Activated CD4-positive, alpha-beta T cell treated with anti-CD3 and anti-CD28 coated beads, Interleukin-2, amount 50 U/mL, for 4 hours (primary cell): ENCODE data around the gene FASTK.

Experiments
- DNase-seq, 2 experiments: peaks; one replicate each; pipeline ENCODE4 v3.0.0-alpha.2; 2020

The FASTK gene

DNA sequence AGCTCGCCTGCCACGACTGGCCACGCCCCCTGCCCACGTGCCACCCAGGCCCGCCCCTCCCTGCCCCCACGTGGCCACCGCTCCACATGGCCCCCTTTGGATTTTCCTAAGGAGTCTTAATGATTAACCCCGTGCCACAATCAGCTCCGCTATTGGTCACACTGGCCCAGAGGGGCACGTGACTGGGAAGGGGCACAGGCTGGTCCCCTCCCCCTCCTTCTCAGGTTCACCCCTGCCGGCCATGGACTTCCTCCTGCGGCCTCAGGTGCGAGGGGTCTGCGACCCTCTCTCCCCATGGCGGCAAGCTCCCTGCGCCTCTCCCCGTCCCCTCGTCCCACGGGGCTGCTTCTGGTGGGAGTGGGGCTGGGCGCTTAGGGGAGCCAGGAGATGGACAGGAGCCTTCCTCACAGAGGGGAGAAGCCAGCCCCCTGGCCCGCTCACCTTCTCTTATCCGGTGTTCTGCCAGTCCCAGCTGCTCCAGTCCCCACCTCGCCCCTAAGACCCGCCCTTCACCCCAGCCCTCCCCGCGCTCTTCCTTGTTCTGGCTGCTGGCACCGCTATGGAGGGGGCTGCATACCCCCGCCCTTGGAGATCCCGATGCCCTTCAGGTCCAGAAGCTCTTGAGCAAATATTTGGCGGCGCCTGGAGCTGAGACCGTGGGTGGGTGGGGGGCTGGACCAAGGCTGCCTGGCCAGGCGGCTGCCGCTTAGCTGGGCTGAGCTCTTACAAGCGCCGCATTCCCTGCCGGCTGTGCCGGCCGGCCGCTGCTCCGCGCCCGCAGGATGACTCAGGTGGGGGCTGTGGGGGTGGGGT lies 18.0 kb downstream of the FASTK start:
- no peak for DNase-seq

DNA sequence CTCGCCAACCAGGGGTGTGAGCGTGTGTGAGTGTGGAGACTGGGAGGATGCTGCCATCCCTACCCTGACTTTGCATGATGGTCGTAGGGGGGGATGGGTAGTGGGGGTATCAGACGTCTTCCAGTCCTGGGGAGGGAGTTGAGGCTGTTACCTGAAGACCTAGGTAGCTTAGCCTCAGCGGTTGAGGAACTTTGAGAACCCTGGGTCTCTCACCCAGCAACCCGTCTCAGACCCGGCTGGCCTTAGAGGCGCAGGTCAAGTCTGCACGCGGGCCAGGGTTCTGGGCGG lies 18.6 kb downstream of the FASTK start:
- no peak for DNase-seq

DNA sequence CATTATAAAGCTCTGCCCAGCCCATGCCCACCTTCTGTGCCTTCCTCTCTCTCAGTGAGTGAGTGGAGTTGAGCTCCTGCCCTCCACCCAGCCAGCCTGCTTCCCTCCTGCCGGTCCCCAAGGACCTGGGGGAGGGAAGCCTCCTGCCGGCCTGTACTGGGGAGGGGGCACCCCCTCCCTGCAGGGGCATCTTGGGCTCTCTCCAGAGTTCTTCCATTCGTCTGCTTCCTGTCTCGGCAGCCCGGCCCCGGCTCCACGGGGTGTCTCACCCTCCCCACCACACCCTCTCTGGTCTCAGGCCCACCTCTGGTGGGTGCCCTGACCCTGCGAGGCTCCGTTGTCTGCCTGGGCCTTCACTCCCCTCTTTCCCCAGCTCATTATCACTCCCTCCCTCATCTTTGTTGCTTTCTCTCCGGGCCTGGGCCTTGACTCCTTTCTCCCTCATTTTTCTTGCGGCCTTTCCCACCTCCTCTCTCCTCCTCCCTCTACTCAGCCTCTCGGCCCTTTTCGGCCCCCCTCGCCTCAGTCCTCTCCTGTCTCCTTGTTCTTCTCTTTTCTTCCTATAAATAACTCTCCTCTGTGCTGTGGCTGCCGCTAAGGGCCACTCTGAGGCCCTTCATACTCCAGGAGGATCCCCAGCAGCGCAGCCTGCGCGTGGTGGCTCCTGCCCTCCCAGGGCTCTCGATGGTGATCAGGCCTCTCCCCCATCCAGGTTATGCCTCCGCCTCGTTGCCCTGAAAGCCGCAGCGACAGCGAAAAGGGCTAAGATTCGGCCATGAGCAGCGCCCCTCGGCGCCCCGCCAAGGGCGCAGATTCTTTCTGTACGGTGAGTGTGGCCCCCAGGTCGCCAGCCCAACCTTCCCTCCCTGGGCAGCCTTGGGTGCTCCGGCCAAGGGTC lies 19.1 kb downstream of the FASTK start:
- DNase-seq = no peak

GRCh38 chr7:151060416-151061212 lies 20.0 kb downstream of the FASTK start:
- DNase-seq = no peak

DNA sequence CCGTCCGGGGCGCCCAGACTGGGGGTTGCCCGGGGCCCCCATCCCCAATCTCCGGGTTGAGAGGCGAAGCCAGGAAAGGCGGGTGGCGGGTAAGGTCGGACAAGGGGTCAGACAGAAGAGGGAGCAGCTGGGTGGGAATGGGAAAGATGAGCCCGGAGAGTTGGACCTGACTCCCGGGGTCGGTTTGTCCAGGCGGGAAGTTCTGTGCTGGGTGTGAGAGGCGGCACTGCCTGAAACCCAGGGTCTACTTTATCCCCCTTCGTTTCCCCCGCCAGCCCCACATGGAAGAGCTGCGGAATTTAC lies 20.5 kb downstream of the FASTK start:
- DNase-seq = no peak

DNA sequence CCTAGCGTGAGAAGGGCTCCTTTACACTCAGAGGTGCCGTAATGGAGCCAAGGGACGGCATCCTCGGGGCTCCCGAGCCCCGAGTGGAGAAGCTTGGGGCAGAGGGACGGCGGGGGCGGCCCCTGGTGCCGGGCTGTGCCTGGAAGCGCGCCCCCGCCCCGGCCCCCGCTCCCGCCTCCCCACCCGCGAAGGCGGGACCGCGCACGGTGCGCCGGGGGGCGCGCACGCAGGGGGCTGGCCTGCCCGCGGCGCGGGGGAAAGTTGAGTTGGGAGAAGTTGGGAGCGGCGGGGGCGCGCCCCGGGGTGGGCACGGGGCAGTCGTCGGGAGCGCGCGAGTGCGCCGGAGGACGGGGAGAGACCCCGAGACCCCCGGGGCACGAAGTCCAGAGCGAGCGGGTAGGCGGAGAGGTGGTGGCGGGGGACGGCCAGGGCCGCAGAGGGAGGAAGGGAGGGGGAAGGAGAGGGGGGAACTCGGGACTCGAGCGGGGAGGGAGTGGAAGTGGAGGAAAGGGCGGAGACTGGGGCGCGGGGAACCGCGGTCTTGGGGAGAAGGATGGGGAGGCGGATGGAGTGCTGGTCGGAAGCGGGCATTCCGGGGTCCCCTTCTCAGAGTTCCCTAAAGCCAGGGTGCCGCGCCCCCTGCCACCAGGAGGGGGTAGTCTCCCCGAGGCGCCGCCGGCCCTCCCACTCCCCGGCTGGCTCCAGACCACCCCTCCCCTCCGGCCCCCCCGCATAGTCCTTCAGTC lies 21.1 kb downstream of the FASTK start, which contains the start of gene SLC4A2:
Gene SLC4A2 (plus strand): TSS at position 223 of the 746 bp plus-strand sequence. CDS start 2,399 bp downstream, outside the sequence.
- peak; percentile 61 to 63 for DNase-seq

- DNase-seq = no peak
These were observed 21.7 kb downstream of the FASTK start for GRCh38 chr7:151058781-151059366.

- peak; percentile 97 for DNase-seq
These were observed 22.4 kb downstream of the FASTK start for GRCh38 chr7:151057989-151058780.

GRCh38 chr7:151057506-151057988 lies 23.1 kb downstream of the FASTK start, which contains the start of gene CDK5:
TSS of gene CDK5 (minus strand) at chr7:151057897. CDS start at chr7:151057848, 49 bp downstream.
- DNase-seq = no peak

DNA sequence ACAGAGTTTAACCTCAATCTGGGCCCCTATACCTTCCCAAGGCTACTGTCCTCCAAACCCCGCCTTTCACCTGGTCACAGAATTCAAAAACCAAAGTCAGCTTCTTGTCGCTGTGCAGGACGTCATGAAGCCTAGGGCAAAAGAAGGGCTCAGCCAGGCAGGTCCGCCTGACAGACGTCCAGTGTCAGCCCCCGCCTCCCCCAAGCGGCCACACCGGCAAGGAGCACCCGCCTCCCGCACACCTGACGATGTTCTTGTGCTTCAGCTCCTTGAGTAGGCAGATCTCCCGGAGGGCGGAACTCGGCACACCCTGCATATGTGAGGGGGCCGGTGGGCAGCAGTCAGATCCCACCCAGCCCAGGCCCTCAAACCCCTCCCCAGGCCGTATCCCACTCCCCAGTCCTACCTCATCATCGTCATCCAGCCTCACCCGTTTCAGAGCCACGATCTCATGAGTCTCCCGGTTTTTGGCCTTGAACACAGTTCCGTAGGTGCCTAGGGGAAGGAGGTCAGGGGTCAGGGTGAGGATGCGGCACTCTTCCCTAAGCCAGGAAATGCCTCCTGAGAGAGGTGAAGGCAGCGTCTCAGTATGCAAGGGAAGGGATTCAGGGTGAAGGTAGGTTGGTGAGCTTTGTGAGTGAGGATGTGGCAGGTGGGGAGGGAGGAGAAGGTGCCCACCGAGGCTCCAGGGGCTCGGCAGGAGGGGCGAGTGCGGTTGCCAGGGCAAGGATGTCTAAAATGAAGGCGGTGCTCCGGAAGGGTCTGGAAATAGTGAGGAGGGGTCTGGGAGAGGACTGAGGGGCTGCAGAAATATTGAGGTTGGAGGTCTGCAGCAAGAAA lies 23.7 kb downstream of the FASTK start:
- no peak for DNase-seq

DNA sequence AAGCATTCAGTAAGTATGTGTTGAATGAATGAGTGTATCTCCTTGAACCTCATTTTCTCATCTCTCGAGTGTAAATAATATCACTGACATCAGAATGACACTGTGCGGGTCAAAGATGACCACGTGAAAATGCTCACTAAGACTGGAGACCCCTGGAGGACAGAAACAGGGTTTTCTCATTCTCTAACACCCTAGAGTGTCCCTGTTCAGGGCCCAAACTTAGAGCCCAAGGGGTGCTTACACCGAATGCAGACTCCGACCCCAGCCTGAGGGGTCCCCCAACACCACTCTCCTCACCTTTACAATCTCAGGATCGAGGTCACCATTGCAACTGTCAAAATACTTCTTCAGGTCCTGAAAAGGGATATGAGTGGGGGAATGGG lies 24.3 kb downstream of the FASTK start:
- DNase-seq = no peak

GRCh38 chr7:151053751-151054150 lies 26.9 kb downstream of the FASTK start:
- no peak for DNase-seq

GRCh38 chr7:151053096-151053495 lies 27.5 kb downstream of the FASTK start:
- DNase-seq = no peak

DNA sequence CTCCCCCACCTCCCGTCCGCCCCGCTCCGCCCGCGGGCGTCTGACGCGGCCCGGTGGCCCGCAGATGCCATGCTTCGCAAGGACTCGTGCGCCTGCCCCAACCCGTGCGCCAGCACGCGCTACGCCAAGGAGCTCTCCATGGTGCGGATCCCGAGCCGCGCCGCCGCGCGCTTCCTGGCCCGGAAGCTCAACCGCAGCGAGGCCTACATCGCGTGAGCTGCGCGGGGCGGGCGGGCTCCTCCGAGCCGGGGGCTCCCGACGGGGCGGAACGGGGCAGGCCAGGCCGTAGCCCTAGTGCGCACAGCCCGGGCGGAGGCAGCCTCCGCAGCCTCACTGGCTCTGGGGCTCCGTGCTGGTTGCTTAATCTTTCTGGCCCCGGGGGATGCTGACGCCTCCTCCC lies 29.5 kb downstream of the FASTK start:
- peak; percentile 28 to 33 for DNase-seq

DNA sequence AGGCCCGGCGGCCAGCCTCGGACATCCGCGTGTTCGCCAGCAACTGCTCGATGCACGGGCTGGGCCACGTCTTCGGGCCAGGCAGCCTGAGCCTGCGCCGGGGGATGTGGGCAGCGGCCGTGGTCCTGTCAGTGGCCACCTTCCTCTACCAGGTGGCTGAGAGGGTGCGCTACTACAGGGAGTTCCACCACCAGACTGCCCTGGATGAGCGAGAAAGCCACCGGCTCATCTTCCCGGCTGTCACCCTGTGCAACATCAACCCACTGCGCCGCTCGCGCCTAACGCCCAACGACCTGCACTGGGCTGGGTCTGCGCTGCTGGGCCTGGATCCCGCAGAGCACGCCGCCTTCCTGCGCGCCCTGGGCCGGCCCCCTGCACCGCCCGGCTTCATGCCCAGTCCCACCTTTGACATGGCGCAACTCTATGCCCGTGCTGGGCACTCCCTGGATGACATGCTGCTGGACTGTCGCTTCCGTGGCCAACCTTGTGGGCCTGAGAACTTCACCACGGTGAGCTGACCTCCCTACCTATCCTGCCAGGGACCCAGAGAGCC lies 31.6 kb downstream of the FASTK start:
- no peak for DNase-seq

GRCh38 chr7:151047976-151048815 lies 32.4 kb downstream of the FASTK start, which contains the start of gene ASIC3:
TSS of gene ASIC3 (plus strand) at chr7:151048531. CDS start at chr7:151048886, 355 bp downstream.
- DNase-seq = no peak

DNA sequence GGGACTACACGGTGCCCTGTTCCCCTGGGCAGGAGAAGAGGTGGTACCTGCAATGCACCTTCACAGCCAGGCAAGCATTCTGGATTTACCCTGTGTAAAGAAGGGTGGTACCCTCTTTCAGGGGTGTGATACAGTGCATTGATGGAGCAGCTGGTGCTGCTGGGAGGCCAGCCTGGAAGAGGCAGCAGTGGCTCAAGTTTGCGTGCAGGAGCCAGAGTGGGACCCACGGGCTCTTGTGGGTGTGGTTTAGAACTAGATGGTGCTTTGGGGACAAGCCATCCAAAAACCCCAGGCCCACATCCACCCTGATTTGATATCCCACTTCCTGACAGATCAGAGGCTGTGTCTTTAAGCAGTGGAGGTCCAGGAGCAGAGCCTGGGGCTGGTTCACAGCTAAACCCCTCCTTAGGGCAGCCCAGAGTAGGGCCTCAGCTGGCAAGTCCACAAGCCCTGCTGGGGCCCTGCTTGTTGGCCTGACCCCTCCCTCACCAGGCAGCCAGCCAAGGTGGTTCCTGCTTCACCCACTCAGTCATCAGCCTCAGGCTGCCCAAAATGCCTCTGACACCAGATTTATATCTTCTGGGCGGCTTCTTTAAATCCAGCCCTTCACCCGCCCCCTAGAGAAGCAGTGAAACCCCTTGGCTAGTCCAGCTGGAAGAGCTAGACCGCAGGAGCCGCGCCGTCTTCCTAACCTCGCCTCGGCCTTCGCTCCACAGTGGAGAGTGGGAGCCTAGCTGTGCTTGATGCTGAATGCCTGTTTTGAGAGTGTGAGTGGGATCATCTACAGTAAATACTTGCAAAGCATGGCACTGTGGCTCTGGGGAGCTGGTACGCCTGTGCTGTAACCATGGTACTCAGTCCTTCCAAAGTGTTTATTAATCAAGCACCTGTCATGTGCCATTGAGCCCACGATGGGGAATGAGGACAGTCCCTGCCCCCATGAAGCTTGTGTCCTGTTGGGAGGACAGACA lies 33.7 kb downstream of the FASTK start:
- no peak for DNase-seq
